Endometrial microvascular endothelial cells (primary cell): ENCODE data around the gene PINLYP. TPM values are rescaled to one million over a fixed set of nuclear protein-coding genes. Genes with fewer than 3 reads are reported as not detected.
"Not testable (repeated sequence)": the region's sequence is repeated elsewhere in the genome, so short reads cannot be mapped to it uniquely, and the experiment has no call there.

Source experiments
- in situ Hi-C: cut with HindIII; loops from 2 replicates; pipeline ENCODE4 v1.10.0; 2017; ENCODE audit warnings: low sequenced_read_pairs, low pct_unique_long_range_greater_than_20kb; ENCODE audit errors: inconsistent ontology term
- total RNA-seq: library from RNA; depleted of rRNA; stranded (reverse); fragments of >200 nt; gene quantifications from one replicate; pipeline ENCODE4 v1.2.3, GENCODE V29; 2015; ENCODE audit errors: inconsistent ontology term

Gene PINLYP
- total RNA-seq, 1 donor from 2014 or later = 1.9 TPM

- in situ Hi-C loops = no loop called here
These were observed 29.0 kb upstream of the PINLYP start for GRCh38 chr19:43546581-43546980.

DNA sequence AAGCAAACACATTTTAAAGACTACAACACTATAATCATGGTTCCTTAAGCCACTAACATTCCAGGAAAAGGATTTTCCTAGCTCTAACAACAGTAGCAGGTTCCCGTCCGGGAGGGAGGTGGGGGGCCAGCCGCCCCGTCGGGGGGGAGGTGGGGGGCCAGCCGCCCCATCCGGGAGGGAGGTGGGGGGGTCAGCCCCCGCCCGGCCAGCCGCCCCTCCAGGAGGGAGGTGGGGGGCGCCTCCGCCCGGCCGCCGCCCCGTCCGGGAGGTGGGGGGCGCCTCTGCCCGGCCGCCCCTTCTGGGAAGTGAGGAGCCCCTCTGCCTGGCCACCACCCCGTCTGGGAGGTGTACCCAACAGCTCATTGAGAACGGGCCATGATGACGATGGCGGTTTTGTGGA is 27.7 kb upstream of the PINLYP start:
- in situ Hi-C loops = not testable (repeated sequence)

DNA sequence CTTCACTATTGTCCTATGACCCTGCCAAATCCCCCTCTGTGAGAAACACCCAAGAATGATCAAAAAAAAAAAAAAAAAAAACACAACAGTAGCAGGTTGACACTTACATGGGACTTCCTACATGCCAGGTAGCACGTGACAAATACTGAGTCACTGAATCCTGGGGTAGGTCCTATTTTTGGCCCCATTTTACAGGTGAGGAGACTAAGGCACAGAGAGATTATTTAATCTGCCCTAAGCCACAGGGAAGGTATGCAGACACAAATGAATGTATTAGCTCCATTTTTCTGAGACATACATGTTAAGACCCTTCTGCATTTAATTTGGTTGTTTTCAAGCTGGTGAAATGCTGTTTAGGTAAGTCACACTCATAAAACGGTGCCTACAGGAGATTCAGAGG is 26.9 kb upstream of the PINLYP start:
- in situ Hi-C loops = no loop called here

GRCh38 chr19:43551399-43552197 is 24.0 kb upstream of the PINLYP start:
- in situ Hi-C loops = no loop called here

- in situ Hi-C loops = no loop called here
These were observed 23.5 kb upstream of the PINLYP start for GRCh38 chr19:43552198-43552450.

DNA sequence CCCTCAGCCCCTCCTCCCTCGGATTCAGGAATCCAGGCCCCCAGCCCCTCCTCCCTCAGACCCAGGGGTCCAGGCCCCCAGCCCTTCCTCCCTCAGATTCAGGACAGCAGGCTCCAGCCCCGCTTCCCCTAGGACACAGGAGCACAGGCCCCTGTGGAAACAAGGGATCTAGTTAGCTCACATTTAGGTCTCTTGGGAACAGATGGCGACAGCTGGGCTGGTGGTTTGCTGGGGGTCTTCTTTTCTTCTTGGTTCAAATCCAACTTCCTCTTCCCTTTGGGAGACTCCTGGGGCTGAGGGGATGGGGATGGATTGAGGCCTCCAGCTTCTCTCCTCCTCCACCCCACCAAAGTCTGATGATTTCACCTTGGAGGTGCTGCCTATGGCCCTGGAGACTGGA is 23.0 kb upstream of the PINLYP start:
- in situ Hi-C loops = no loop called here

GRCh38 chr19:43553656-43554055 is 21.9 kb upstream of the PINLYP start:
- in situ Hi-C loops = no loop called here

DNA sequence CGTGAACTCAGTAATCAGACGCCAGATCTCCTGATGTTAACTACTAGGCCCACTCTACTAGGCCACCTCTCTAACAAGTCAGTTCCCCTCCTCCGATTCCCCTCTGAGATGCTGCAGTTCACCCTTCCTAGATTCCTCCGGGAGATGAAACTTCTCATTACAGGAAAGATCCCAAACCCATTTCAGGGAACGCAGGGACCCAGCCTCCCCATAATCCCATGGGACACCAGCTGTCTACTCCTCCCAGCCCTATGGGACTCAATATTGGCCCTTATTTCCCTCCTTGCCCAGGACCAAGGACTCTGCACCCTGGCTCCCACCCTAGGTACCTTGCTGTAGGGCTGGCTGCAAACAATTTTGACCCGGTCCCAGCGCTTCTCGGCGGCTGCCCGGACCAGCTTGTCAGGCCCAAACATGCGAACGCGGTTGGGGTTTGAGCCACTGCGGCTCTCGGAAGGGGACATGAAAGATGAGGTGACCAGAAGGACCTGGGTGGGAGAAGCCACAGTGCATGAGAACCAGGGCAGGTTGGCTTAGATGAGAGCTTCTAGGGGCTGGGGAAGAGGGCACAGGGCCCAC is 21.2 kb upstream of the PINLYP start:
- in situ Hi-C loops = no loop called here

DNA sequence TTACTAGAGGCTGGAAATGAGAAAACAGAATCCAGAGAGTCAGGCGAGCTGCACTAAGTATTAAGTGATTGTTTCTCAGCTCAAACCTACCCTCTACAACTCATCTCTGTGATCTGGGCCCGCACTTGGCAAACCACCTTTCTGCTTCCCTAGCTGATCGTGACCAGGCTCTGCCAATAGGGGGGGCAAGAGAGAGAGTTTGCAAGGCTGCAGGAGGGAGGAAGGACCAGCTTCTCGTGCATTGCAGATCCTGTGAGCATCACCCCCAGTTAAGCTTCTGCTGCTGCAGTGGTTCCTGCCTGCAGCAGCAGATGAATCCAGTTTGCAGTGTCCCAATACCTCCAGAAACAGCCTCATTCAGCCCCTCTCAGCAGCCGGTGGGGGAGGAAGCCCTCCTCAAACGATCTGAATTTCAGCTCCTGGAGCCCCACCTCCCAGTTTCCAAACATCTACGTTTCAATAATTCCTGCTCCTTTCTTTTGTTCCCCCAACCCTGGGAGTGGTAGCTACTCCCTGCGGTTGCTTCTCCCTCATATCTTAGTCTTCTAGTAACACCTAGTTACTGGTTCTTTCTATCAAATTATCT is 20.3 kb upstream of the PINLYP start:
- in situ Hi-C loops = no loop called here

DNA sequence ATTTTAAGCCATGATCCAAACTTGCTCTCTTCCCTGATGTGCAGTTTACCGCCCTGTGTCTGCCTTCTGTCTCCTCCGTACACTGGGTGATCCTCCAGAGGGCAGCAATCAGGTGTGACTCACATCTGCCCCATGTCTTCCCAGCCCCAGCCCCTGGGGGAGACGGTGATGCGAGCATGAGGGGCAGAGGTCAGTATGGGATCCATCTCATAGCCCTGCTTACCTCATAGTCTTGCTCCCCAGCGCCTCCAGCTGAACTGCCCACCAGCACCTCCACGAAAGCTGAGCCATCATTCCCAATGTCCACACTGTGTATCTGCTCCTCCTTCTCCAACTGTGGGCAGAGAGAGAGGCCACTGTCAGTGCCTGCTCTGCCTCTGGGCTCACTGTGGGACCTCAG is 14.9 kb upstream of the PINLYP start:
- in situ Hi-C loops = no loop called here

- in situ Hi-C loops = no loop called here
These were observed 14.2 kb upstream of the PINLYP start for GRCh38 chr19:43561139-43561970.

DNA sequence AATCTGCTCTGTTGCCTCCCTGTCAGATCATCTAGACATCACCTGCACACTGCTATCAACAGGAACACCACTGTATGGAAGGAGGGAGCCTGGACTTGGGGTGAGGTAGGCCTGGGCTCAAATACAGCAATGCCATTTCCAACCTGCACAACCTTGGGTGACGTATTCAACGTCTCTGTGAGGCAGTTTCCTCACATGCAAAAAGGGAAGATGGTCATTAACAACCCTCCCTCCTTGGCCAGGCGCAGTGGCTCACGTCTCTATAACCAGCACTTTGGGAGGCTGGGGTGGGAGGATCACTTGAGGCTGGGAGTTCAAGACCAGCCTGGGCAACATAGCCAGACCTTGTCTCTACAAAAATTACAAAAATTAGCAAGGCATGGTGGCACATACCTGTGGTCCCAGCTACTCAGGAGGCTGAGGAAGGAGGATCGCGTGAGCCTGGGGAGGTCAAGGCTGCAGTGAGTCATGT is 13.3 kb upstream of the PINLYP start:
- in situ Hi-C loops = no loop called here

DNA sequence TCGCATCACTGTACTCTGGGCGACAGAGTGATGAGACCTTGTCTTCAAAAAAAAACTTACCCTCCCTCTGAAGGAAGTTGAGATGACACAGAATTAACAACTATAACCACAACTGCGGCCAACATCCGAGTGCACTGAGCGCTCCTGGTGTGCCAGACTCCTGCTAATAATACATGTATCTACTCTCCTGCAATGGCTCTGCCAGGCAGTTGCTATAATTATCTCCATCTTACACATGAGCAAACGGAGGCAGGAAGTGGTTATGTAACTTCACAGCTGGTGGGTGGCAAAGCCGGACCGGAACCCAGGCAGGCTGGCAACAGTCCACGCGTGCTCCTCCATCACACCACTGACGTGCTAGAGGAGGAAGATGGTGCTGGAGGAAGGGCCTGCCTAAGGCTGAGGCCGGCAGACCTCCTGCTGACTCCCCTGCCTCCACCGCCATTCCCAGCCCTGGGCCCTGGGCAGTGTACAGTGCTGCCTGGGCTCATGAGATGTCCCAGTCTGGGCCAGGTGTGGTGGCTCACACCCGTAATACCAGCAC is 12.8 kb upstream of the PINLYP start:
- in situ Hi-C loops = no loop called here

GRCh38 chr19:43563816-43564457 is 11.7 kb upstream of the PINLYP start:
- in situ Hi-C loops = no loop called here

DNA sequence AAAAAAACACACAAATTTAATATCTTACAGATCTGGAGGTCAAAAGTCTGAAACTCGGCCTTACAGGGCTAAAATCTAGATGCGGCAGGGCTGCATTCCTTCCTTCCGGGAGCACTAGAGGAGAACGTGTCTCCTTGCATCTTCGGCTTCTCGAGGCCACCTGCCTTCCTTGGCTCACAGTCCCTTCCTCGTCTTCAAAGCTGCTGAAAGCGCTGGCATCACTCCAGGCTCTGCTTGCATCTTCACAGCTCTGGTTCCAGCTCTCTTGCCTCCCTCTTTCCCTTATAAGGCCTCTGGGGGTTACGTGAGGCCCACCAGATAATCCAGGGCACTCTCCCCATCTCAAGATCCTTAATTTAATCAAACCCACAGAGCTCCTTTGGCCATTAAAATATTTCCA is 10.8 kb upstream of the PINLYP start:
- in situ Hi-C loops = no loop called here

DNA sequence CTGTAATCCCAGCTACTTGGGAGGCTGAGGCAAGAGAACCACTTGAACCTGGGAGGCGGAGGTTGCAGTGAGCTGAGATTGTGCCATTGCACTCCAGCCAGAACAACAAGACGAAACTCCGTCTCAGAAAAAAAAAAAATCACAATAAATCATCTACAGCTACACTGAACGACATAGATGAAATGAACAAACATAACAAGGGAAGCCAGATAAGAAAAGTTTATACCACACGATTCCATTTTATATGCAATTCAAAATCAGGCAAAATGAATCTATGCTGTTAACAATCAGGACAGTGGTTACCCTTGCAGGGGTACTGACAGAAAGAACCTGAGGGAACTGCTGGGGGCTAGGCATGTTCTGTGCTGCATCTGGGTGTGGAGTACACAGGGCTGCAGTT is 5.9 kb upstream of the PINLYP start:
- in situ Hi-C loops = no loop called here

DNA sequence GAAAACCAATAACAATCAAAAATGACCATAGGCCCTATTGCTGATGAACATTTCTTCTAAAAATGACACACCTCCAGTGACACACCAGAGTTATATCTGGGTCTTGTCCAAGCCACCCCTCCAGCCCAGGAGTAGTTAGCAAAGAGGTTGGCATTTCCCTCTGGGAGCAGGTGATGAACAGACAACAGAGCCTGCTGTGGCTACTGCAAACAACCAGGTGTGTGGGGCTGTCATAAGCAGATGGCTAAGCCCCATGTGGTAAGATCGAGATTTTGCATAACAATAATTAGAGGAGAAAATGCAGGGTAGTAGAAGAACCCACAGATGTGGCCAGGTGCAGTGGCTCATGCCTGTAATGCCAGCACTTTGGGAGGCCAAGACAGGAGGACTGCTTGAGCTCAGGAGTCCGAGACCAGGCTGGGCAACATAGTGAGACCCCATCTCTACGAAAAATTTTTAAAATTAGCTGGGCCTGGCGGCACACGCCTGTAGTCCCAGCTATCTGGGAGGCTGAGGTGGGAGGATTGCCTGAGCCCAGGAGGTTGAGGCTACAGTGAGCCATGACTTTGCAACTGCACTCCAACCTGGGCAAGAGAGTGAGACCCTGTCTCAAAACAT is 5.3 kb upstream of the PINLYP start:
- in situ Hi-C loops = no loop called here

GRCh38 chr19:43572171-43572588 is 3.4 kb upstream of the PINLYP start:
- in situ Hi-C loops = no loop called here
